A673 (cell line): ENCODE data around the gene GPR152. TPM values are rescaled to one million over a fixed set of nuclear protein-coding genes. Genes with fewer than 3 reads are reported as not detected.

Experiments
- BruUV-seq: library from RNA; stranded (reverse); fragments of 400-500 nt; replicated peaks from 2 replicates; lab custom pipeline; 2021; lab: Mats Ljungman, UMichigan
- CTCF ChIA-PET: fragments of 300-600 bp; sonication (Branson Sonifier 250); formaldehyde crosslinking; loops from one replicate; lab custom pipeline; 2022; ENCODE audit warnings: antibody characterized with exemption; lab: Charles Lee
- POLR2A ChIA-PET: fragments of 300-600 bp; sonication (Branson Sonifier 250); formaldehyde crosslinking; loops from one replicate; lab custom pipeline; 2022; ENCODE audit warnings: antibody characterized with exemption; ENCODE audit not compliant: low non-redundant PET; lab: Charles Lee
- DNase-seq: peaks from one replicate; pipeline ENCODE4 v3.0.0-alpha.2; 2015; ENCODE audit warnings: low spot score
- H3K27ac ChIP-seq: fragments of 200-600 bp; sonication (generic); 2 replicates; pipeline ENCODE4 v1.5.1; 2016; ENCODE audit warnings: mixed run types, low read depth, mild to moderate bottlenecking, mixed read lengths, antibody characterized with exemption, low read length; ENCODE audit not compliant: poor library complexity, severe bottlenecking
- H3K27me3 ChIP-seq: fragments of 200-600 bp; sonication (generic); replicated peaks from 2 replicates; pipeline ENCODE4 v1.6.1; 2017; ENCODE audit warnings: mixed run types, low read depth, mild to moderate bottlenecking, mixed read lengths, antibody characterized with exemption, low read length; ENCODE audit not compliant: insufficient read depth, poor library complexity
- H3K36me3 ChIP-seq: fragments of 200-600 bp; sonication (generic); 2 replicates; pipeline ENCODE4 v1.6.1; 2016; ENCODE audit warnings: mixed run types, mild to moderate bottlenecking, mixed read lengths, antibody characterized with exemption, low read length; ENCODE audit not compliant: insufficient read depth, poor library complexity, severe bottlenecking
- H3K4me1 ChIP-seq: fragments of 200-600 bp; sonication (generic); 2 replicates; pipeline ENCODE4 v1.6.1; 2017; ENCODE audit warnings: mixed run types, mild to moderate bottlenecking, mixed read lengths, antibody characterized with exemption, low read length; ENCODE audit not compliant: insufficient read depth, poor library complexity, severe bottlenecking
- H3K4me3 ChIP-seq: fragments of 200-600 bp; sonication (generic); 2 replicates; pipeline ENCODE4 v1.5.1; 2016; ENCODE audit warnings: low read depth, mixed run types, mild to moderate bottlenecking, mixed read lengths, low read length; ENCODE audit not compliant: poor library complexity, severe bottlenecking
- H3K9me3 ChIP-seq: fragments of 200-600 bp; sonication (generic); 2 replicates; pipeline ENCODE4 v1.6.1; 2016; ENCODE audit warnings: mixed run types, low read depth, mild to moderate bottlenecking, mixed read lengths, antibody characterized with exemption, low read length; ENCODE audit not compliant: poor library complexity, severe bottlenecking
- CTCF ChIP-seq: fragments of 300-800, 200-600 bp; sonication (generic); conservative IDR thresholded peaks from 2 replicates; pipeline ENCODE4 v1.5.1; 2017; ENCODE audit warnings: low read depth, mild to moderate bottlenecking, antibody characterized with exemption, low read length, moderate library complexity, mixed read lengths
- EZH2 ChIP-seq: fragments of 200-600 bp; sonication (generic); IDR thresholded peaks from 2 replicates; pipeline ENCODE4 v1.6.1; 2017; ENCODE audit warnings: borderline replicate concordance, low read depth, mild to moderate bottlenecking, mixed read lengths, antibody characterized with exemption, low read length; ENCODE audit not compliant: poor library complexity, severe bottlenecking
- intact Hi-C: fragments of 100-400 bp; cut with micrococcal nuclease; formaldehyde crosslinking; loops from one replicate; pipeline ENCODE4 v1.10.0; 2022; ENCODE audit not compliant: unreplicated experiment
- total RNA-seq: library from RNA; stranded (reverse); gene quantifications from 2 replicates; pipeline ENCODE4 v1.2.3, GENCODE V29; 2021

The GPR152 gene
- total RNA-seq, 1 experiment from 2014 or later, result not detected

- no peak for DNase-seq
- CTCF ChIA-PET, result interaction anchor here (0.6 to 0.9 kb wide), 2 partner anchors 55 to 1006 kb away, joined by 3 to 7 read pairs; partner anchors contain the start of gene PPP1CA
Observed at GRCh38 chr11:67456068-67456705, 3.7 kb upstream of the GPR152 start.

GRCh38 chr11:67455054-67455453, 2.5 kb upstream of the GPR152 start, which contains the start of gene CABP4:
Gene CABP4, plus strand, starts transcription at chr11:67455354. Its CDS starts 70 bp downstream, at chr11:67455424.
- POLR2A ChIA-PET, result interaction anchor here (0.6 kb wide), 1 partner anchor 1200 kb away, joined by 4 read pairs; no protein-coding TSS in a partner anchor
- no peaks in the 10 kb centered on the region for H3K36me3 ChIP-seq
- H3K9me3 ChIP-seq, result no peaks in the 10 kb centered on the region
- H3K27me3 ChIP-seq, result no peaks in the 10 kb centered on the region
- no peaks in the 10 kb centered on the region for H3K4me1 ChIP-seq
- CTCF ChIA-PET, result no interaction called here
- TF ChIP-seq EZH2 (no peak), CTCF (no peak)
- no peak within 1 kb of the TSS for H3K27ac ChIP-seq
- intact Hi-C loops, result no loop called here
- no peak within 1 kb of the TSS for H3K4me3 ChIP-seq
- BruUV-seq, result no TSS peak
- no peak for DNase-seq

More at GRCh38 chr11:67456068-67456705, 3.7 kb upstream of the GPR152 start:
- Histone ChIP-seq H3K9me3 (no peaks in the 10 kb centered on the region), H3K36me3 (no peaks in the 10 kb centered on the region), H3K4me1 (no peaks in the 10 kb centered on the region), H3K27ac (no peak overlapping the region), H3K4me3 (no peak overlapping the region), H3K27me3 (no peaks in the 10 kb centered on the region)
- no peak for TF ChIP-seq CTCF
- no peak for TF ChIP-seq EZH2
- no TSS peak for BruUV-seq
- intact Hi-C loops, result no loop called here
- POLR2A ChIA-PET, result no interaction called here

- no peaks in the 10 kb centered on the region for H3K36me3 ChIP-seq
- no peak for DNase-seq
- H3K9me3 ChIP-seq, result no peaks in the 10 kb centered on the region
- ChIA-PET POLR2A (no interaction called here), CTCF (no interaction called here)
- no peaks in the 10 kb centered on the region for H3K4me1 ChIP-seq
- no peak overlapping the region for H3K27ac ChIP-seq
- H3K4me3 ChIP-seq, result no peak overlapping the region
- no peaks in the 10 kb centered on the region for H3K27me3 ChIP-seq
- TF ChIP-seq CTCF (no peak), EZH2 (no peak)
- BruUV-seq, result no TSS peak
- intact Hi-C loops, result no loop called here
Observed at GRCh38 chr11:67453816-67454732, 1.5 kb upstream of the GPR152 start.
